ENCODE data around the gene ILKAP.

DNA sequence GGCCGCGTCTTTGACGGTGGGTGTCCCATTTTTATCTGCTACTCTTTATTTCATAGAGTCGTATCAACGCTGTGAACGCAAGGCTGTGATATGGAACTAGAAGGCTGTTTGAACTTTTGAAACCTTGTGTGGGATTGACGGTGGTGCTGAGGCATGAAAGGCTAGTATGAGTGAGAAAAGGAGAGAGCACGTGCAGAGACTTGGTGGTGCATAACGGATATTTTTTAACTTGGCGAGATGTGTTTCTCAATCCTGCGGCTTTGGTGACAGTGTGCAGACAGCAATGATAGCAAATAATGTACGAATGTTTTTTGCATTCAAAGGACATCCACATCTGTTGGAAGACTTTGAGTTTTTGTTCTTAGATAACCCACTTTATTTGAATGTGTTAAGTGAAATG, 30.1 kb upstream of the ILKAP start:
- TF ChIP-seq, protein P1, sequence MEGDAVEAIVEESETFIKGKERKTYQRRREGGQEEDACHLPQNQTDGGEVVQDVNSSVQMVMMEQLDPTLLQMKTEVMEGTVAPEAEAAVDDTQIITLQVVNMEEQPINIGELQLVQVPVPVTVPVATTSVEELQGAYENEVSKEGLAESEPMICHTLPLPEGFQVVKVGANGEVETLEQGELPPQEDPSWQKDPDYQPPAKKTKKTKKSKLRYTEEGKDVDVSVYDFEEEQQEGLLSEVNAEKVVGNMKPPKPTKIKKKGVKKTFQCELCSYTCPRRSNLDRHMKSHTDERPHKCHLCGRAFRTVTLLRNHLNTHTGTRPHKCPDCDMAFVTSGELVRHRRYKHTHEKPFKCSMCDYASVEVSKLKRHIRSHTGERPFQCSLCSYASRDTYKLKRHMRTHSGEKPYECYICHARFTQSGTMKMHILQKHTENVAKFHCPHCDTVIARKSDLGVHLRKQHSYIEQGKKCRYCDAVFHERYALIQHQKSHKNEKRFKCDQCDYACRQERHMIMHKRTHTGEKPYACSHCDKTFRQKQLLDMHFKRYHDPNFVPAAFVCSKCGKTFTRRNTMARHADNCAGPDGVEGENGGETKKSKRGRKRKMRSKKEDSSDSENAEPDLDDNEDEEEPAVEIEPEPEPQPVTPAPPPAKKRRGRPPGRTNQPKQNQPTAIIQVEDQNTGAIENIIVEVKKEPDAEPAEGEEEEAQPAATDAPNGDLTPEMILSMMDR (IDR thresholded peaks at IDR 0.05), result no peak
- TF ChIP-seq POLR2A (IDR thresholded peaks at IDR 0.05), result no peak
